Ascending aorta (tissue), 2 donors: ENCODE measurements around the gene TLE2. TPM values are rescaled to one million over a fixed set of nuclear protein-coding genes. Genes with fewer than 3 reads are reported as not detected.
A peak's percentile ranks its signal among the peaks of the same experiment; 100 is the strongest.
"Not testable (repeated sequence)": the region's sequence is repeated elsewhere in the genome, so short reads cannot be mapped to it uniquely, and the experiment has no call there.

Experiments used
- DNase-seq, 2 donors: peaks; one replicate each; pipeline ENCODE4 v3.0.0-alpha.2; 2019; ENCODE audit warnings: low spot score in 2 of 2
- H3K27ac ChIP-seq, 2 donors: fragments of 200-600 bp; sonication (generic); one replicate each; pipeline ENCODE4 v1.5.1; 2016 to 2017; ENCODE audit warnings: mild to moderate bottlenecking in 1 of 2
- H3K27me3 ChIP-seq: fragments of 200-600 bp; sonication (generic); one replicate; pipeline ENCODE4 v1.5.1; 2017
- H3K36me3 ChIP-seq, 2 donors: fragments of 200-600 bp; sonication (generic); one replicate each; pipeline ENCODE4 v1.5.1; 2016
- H3K4me1 ChIP-seq, 2 donors: fragments of 200-600 bp; sonication (generic); one replicate each; pipeline ENCODE4 v1.5.1; 2016 to 2017; ENCODE audit warnings: mild to moderate bottlenecking in 1 of 2
- H3K4me3 ChIP-seq, 2 donors: fragments of 200-600 bp; sonication (generic); one replicate each; pipeline ENCODE4 v1.5.1; 2016 to 2017; ENCODE audit warnings: mild to moderate bottlenecking in 1 of 2
- H3K9me3 ChIP-seq, 2 donors: fragments of 200-600 bp; sonication (generic); one replicate each; pipeline ENCODE4 v1.5.1; 2016
- CTCF ChIP-seq, 3 experiments: fragments of 200-600 bp in 2 of 3; fragments of 450-650 bp in 1 of 3; sonication (generic) in 2 of 3; IDR thresholded peaks; one replicate each; pipeline ENCODE4 v1.5.1; 2016 to 2019; ENCODE audit warnings: antibody characterized with exemption in 3 of 3, mild to moderate bottlenecking in 1 of 3, moderate library complexity in 1 of 3
- intact Hi-C: fragments of 100-400 bp; cut with DNase I; formaldehyde crosslinking; loops from one replicate; pipeline ENCODE4 v1.15.1; 2023
- total RNA-seq: library from RNA; depleted of rRNA; stranded (reverse); fragments of >200 nt; gene quantifications from one replicate; pipeline ENCODE4 v1.1.0, GENCODE V29; 2016

TLE2 gene
- total RNA-seq, 1 donor from 2014 or later, result 86.3 TPM

GRCh38 chr19:3054265-3054971 is 25.3 kb upstream of the TLE2 start:
- intact Hi-C loops, result no loop called here
- Histone ChIP-seq H3K27ac (no peak overlapping the region), H3K4me3 (no peak overlapping the region), H3K27me3 (no peaks in the 10 kb centered on the region), H3K36me3 (peaks cover 31 to 56% of the 10 kb centered on the region in 2 donors), H3K9me3 (no peaks in the 10 kb centered on the region), H3K4me1 (peaks cover 3 to 11% of the 10 kb centered on the region in 2 donors)
- no peak for TF ChIP-seq CTCF (IDR thresholded peaks at IDR 0.05)
- DNase-seq, result no peak

GRCh38 chr19:3053780-3054179 is 24.7 kb upstream of the TLE2 start:
- Histone ChIP-seq H3K4me1 (peaks cover 3 to 11% of the 10 kb centered on the region in 2 donors), H3K36me3 (peaks cover 29 to 49% of the 10 kb centered on the region in 2 donors), H3K27ac (no peak overlapping the region), H3K9me3 (no peaks in the 10 kb centered on the region), H3K4me3 (no peak overlapping the region), H3K27me3 (no peaks in the 10 kb centered on the region)
- DNase-seq, result no peak
- TF ChIP-seq CTCF (IDR thresholded peaks at IDR 0.05), result no peak
- intact Hi-C loops, result no loop called here

GRCh38 chr19:3053218-3053621 is 24.1 kb upstream of the TLE2 start:
- intact Hi-C loops, result no loop called here
- H3K27ac ChIP-seq, result no peak overlapping the region
- H3K9me3 ChIP-seq, result no peaks in the 10 kb centered on the region
- no peak overlapping the region for H3K4me3 ChIP-seq
- no peaks in the 10 kb centered on the region for H3K27me3 ChIP-seq
- no peak for TF ChIP-seq CTCF (IDR thresholded peaks at IDR 0.05)
- no peak for DNase-seq
- peaks cover 29 to 44% of the 10 kb centered on the region in 2 donors for H3K36me3 ChIP-seq
- H3K4me1 ChIP-seq, result peaks cover 3 to 10% of the 10 kb centered on the region in 2 donors

GRCh38 chr19:3050016-3050415 is 20.9 kb upstream of the TLE2 start:
- intact Hi-C loops, H3K27ac ChIP-seq, H3K4me3 ChIP-seq, H3K9me3 ChIP-seq, H3K27me3 ChIP-seq, DNase-seq, H3K4me1 ChIP-seq: not testable (repeated sequence)
- H3K36me3 ChIP-seq, result peaks cover 19 to 21% of the 10 kb centered on the region in 2 donors

GRCh38 chr19:3049089-3049488 is 20.0 kb upstream of the TLE2 start:
- no peaks in the 10 kb centered on the region for H3K27me3 ChIP-seq
- peaks cover 10 to 12% of the 10 kb centered on the region in 2 donors for H3K36me3 ChIP-seq
- no peak overlapping the region for H3K27ac ChIP-seq
- TF ChIP-seq CTCF (IDR thresholded peaks at IDR 0.05), result no peak
- no peaks in the 10 kb centered on the region for H3K9me3 ChIP-seq
- H3K4me3 ChIP-seq, result no peak overlapping the region
- DNase-seq, result no peak
- H3K4me1 ChIP-seq, result peaks cover 0 to 10% of the 10 kb centered on the region in 2 donors
- intact Hi-C loops, result no loop called here

- H3K27me3 ChIP-seq, result no peaks in the 10 kb centered on the region
- H3K27ac ChIP-seq, result no peak overlapping the region
- peaks cover 2 to 3% of the 10 kb centered on the region in 2 donors for H3K36me3 ChIP-seq
- no peaks in the 10 kb centered on the region for H3K9me3 ChIP-seq
- TF ChIP-seq CTCF (IDR thresholded peaks at IDR 0.05), result no peak
- intact Hi-C loops, result no loop called here
- peaks cover 0 to 10% of the 10 kb centered on the region in 2 donors for H3K4me1 ChIP-seq
- peak overlapping the region; percentile 58 to 69 for H3K4me3 ChIP-seq
- no peak for DNase-seq
Measured at GRCh38 chr19:3048190-3048533, 19.1 kb upstream of the TLE2 start.
